ENCODE data around the gene DAPK2. TPM values are rescaled to one million over a fixed set of nuclear protein-coding genes. Genes with fewer than 3 reads are reported as not detected.
A peak's percentile ranks its signal among the peaks of the same experiment; 100 is the strongest.

The DAPK2 gene
- total and polyA plus RNA-seq, 2 of the 13 experiments (the other 11 are each of a cell fraction or from before 2014, with no cell fraction given) = 0.33 to 0.63 TPM

- peak; percentile 87 for TF ChIP-seq ZNF609 (CRISPR knock-in tag; IDR thresholded peaks at IDR 0.05; ENCODE audit: borderline replicate concordance)
- no peak for TF ChIP-seq NPAS2 (CRISPR knock-in tag; IDR thresholded peaks at IDR 0.05; ENCODE audit: borderline replicate concordance)
- no peak for TF ChIP-seq SNAI1 (CRISPR knock-in tag; IDR thresholded peaks at IDR 0.05; ENCODE audit: borderline replicate concordance)
- TF ChIP-seq DPF2 (CRISPR knock-in tag; IDR thresholded peaks at IDR 0.05; ENCODE audit: borderline replicate concordance, low read depth) = peak; percentile 92
- TF ChIP-seq AGO2 (optimal IDR thresholded peaks at IDR 0.05; ENCODE audit: low read depth, low read length) = no peak
- peak in 1 of 2 experiments; percentile 79; a peak in 2 of 4 replicates for TF ChIP-seq ATF4 (CRISPR knock-in tag; IDR thresholded peaks at IDR 0.05)
- no peak for TF ChIP-seq PAWR (CRISPR knock-in tag; IDR thresholded peaks at IDR 0.05; ENCODE audit: borderline replicate concordance)
- no peak for TF ChIP-seq PRDM4 (CRISPR knock-in tag; IDR thresholded peaks at IDR 0.05; ENCODE audit: borderline replicate concordance)
- TF ChIP-seq MTA1 (CRISPR knock-in tag; IDR thresholded peaks at IDR 0.05; ENCODE audit: borderline replicate concordance) = peak; percentile 46; the same call in 1 of the 2 replicates
- no peak for TF ChIP-seq ATF5 (CRISPR knock-in tag; IDR thresholded peaks at IDR 0.05; ENCODE audit: low read depth)
- TF ChIP-seq FOXJ3 (CRISPR knock-in tag; IDR thresholded peaks at IDR 0.05; ENCODE audit: borderline replicate concordance) = peak; percentile 89
- TF ChIP-seq TEAD2 (CRISPR knock-in tag; IDR thresholded peaks at IDR 0.05) = 0 out of 2 replicates have a peak, but pooled peaks have one; percentile 10
- TF ChIP-seq HNF1A (IDR thresholded peaks at IDR 0.05; ENCODE audit: low read depth) = peak; percentile 15; the same call in 1 of the 2 replicates
- peak; percentile 45; the same call in 1 of the 2 replicates for TF ChIP-seq HNF1A (CRISPR knock-in tag; IDR thresholded peaks at IDR 0.05; ENCODE audit: borderline replicate concordance)
Observed at GRCh38 chr15:63939531-63940130, 106.7 kb downstream of the DAPK2 start (continued).

Measured in HepG2 (cell line).